ENCODE data around the gene RNF41. TPM values are rescaled to one million over a fixed set of nuclear protein-coding genes. Genes with fewer than 3 reads are reported as not detected.

RNF41 gene
- total and polyA plus RNA-seq, 2 donors (not counting 3 experiments of a cell fraction or from before 2014, with no cell fraction given): 88.3 to 203 TPM

DNA sequence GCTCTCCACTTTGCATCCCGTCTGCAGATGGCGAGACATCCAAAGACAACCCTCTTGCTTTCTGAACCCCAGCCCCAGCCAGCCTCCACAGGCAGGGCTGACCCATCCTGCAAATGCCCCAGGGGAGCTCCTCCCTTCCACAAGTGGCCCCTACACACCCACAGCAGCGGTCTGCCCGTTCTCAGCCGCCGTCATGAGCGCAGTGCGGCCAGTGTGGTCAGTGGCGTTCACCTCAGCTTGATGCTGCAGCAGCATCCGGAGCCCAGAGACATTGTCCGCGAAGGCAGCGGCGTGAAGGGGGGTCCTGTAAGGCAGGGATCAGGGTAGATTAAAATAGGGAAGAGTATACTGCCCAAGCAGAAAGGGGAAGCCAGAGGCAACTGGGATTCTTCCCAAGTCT, 22.8 kb upstream of the RNF41 start:
- no peak overlapping the region for H3K27ac ChIP-seq (ENCODE audit: insufficient read depth, low read depth, low read length)
- no peaks in the 10 kb centered on the region for H3K27me3 ChIP-seq (ENCODE audit: control insufficient read depth in 2 of 2, insufficient read depth in 2 of 2, low read length in 2 of 2)
- ChIA-PET CTCF (no interaction called here), POLR2A (no interaction called here)
- dilution Hi-C loops (cut with MboI; ENCODE audit: extremely low pct_ligation_motif_present, low sequenced_read_pairs) (no loop called here), intact Hi-C loops (cut with micrococcal nuclease) (no loop called here)
- no peaks in the 10 kb centered on the region for H3K4me1 ChIP-seq (ENCODE audit: control insufficient read depth, extremely low read depth, insufficient read depth, low read length)
- DNase-seq (ENCODE audit: low read depth, low spot score) (no peak), FAIRE-seq (no peak)
- H3K36me3 ChIP-seq (ENCODE audit: control insufficient read depth in 2 of 2, extremely low read depth in 1 of 2, insufficient read depth in 2 of 2, low read length in 2 of 2): peaks cover 28 to 79% of the 10 kb centered on the region in 2 experiments
- no peaks in the 10 kb centered on the region for H3K9me1 ChIP-seq (replicated peaks; ENCODE audit: control insufficient read depth, extremely low read depth, insufficient read depth, low read length)
- no peak overlapping the region for H3K4me3 ChIP-seq (replicated peaks in 1 of 3; ENCODE audit: insufficient read depth in 1 of 3, low read depth in 1 of 3, low read length in 3 of 3)
- H3K9me3 ChIP-seq (replicated peaks; ENCODE audit: control insufficient read depth, insufficient read depth, low read length): no peaks in the 10 kb centered on the region
- no peaks in the 10 kb centered on the region for H4K20me1 ChIP-seq (replicated peaks; ENCODE audit: control insufficient read depth, extremely low read depth, insufficient read depth, low read length)
- no peak overlapping the region for H3K9ac ChIP-seq (replicated peaks; ENCODE audit: extremely low read depth, insufficient read depth, low read length)
- no peak overlapping the region for H3K4me2 ChIP-seq (ENCODE audit: insufficient read depth, low read length)
- H3K79me2 ChIP-seq (ENCODE audit: control insufficient read depth, insufficient read depth, low read length): no peaks in the 10 kb centered on the region
- H2AFZ ChIP-seq (ENCODE audit: low read depth, low read length): no peak overlapping the region
- BruUV-seq (replicated peaks): no TSS peak
- TF ChIP-seq FOS (IDR thresholded peaks at IDR 0.05; ENCODE audit: borderline replicate concordance, insufficient read depth, low read length) (no peak), MYC (IDR thresholded peaks at IDR 0.05; ENCODE audit: low read depth, low read length) (no peak), EZH2 (IDR thresholded peaks at IDR 0.05; ENCODE audit: borderline replicate concordance, low read depth, low read length, severe bottlenecking) (no peak), POLR2A (IDR thresholded peaks at IDR 0.05; ENCODE audit: low read depth, low read length) (no peak), GATA2 (IDR thresholded peaks at IDR 0.05; ENCODE audit: insufficient read depth, insufficient read length, low read depth, low read length) (no peak), JUN (IDR thresholded peaks at IDR 0.05; ENCODE audit: borderline replicate concordance, insufficient read depth, insufficient read length, low read depth) (no peak), POLR2AphosphoS5 (IDR thresholded peaks at IDR 0.05; ENCODE audit: insufficient read depth, low read depth, low read length) (no peak)
- TF ChIP-seq, protein P1, sequence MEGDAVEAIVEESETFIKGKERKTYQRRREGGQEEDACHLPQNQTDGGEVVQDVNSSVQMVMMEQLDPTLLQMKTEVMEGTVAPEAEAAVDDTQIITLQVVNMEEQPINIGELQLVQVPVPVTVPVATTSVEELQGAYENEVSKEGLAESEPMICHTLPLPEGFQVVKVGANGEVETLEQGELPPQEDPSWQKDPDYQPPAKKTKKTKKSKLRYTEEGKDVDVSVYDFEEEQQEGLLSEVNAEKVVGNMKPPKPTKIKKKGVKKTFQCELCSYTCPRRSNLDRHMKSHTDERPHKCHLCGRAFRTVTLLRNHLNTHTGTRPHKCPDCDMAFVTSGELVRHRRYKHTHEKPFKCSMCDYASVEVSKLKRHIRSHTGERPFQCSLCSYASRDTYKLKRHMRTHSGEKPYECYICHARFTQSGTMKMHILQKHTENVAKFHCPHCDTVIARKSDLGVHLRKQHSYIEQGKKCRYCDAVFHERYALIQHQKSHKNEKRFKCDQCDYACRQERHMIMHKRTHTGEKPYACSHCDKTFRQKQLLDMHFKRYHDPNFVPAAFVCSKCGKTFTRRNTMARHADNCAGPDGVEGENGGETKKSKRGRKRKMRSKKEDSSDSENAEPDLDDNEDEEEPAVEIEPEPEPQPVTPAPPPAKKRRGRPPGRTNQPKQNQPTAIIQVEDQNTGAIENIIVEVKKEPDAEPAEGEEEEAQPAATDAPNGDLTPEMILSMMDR (IDR thresholded peaks at IDR 0.05; ENCODE audit: extremely low read depth in 1 of 2, insufficient read depth in 1 of 2, low read depth in 1 of 2, low read length in 2 of 2): no peak
- TF ChIP-seq, protein P2, sequence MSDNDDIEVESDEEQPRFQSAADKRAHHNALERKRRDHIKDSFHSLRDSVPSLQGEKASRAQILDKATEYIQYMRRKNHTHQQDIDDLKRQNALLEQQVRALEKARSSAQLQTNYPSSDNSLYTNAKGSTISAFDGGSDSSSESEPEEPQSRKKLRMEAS (IDR thresholded peaks at IDR 0.05; ENCODE audit: insufficient read depth, insufficient read length): no peak

Measured in endothelial cell of umbilical vein (primary cell).